Glutamatergic neuron (in vitro differentiated cells): ENCODE data around the gene PLSCR5. TPM values are rescaled to one million over a fixed set of nuclear protein-coding genes. Genes with fewer than 3 reads are reported as not detected.

Experiments used
- DNase-seq: peaks from one replicate; pipeline ENCODE4 v3.0.0; 2022
- H3K27ac Mint-ChIP-seq: one replicate; pipeline ENCODE4 v1.8.0; 2020; ENCODE audit warnings: mild to moderate bottlenecking, mixed read lengths, inconsistent platforms; ENCODE audit not compliant: unreplicated experiment
- H3K27me3 Mint-ChIP-seq: one replicate; pipeline ENCODE4 v1.8.0; 2020; ENCODE audit warnings: mild to moderate bottlenecking, moderate library complexity, mixed read lengths, inconsistent platforms; ENCODE audit not compliant: unreplicated experiment
- H3K36me3 Mint-ChIP-seq: one replicate; pipeline ENCODE4 v1.8.0; 2020; ENCODE audit warnings: mild to moderate bottlenecking, mixed read lengths, inconsistent platforms; ENCODE audit not compliant: unreplicated experiment
- H3K4me1 Mint-ChIP-seq: one replicate; pipeline ENCODE4 v1.8.0; 2020; ENCODE audit warnings: mild to moderate bottlenecking, low read depth, mixed read lengths, inconsistent platforms; ENCODE audit not compliant: unreplicated experiment
- H3K4me3 Mint-ChIP-seq: one replicate; pipeline ENCODE4 v1.8.0; 2020; ENCODE audit warnings: mild to moderate bottlenecking, mixed read lengths, inconsistent platforms; ENCODE audit not compliant: unreplicated experiment
- H3K9me3 Mint-ChIP-seq: one replicate; pipeline ENCODE4 v1.8.0; 2020; ENCODE audit warnings: mild to moderate bottlenecking, moderate library complexity, mixed read lengths, inconsistent platforms; ENCODE audit not compliant: unreplicated experiment
- total RNA-seq: library from RNA; stranded (reverse); fragmentation: NEBNext Ultra II Directional; extraction: Animal tissue kit (Norgen Biotek cat#: 25700); gene quantifications from one replicate; pipeline ENCODE4 v1.2.1, GENCODE V29; 2021; ENCODE audit not compliant: unreplicated experiment
- TF ChIP-seq, protein P1 (sequence below): fragments of 200-600 bp; sonication (generic); IDR thresholded peaks from one replicate; pipeline ENCODE4 v1.5.0; 2021; ENCODE audit not compliant: partially characterized antibody, unreplicated experiment

PLSCR5 gene
- total RNA-seq, 1 donor from 2014 or later, result not detected

DNA sequence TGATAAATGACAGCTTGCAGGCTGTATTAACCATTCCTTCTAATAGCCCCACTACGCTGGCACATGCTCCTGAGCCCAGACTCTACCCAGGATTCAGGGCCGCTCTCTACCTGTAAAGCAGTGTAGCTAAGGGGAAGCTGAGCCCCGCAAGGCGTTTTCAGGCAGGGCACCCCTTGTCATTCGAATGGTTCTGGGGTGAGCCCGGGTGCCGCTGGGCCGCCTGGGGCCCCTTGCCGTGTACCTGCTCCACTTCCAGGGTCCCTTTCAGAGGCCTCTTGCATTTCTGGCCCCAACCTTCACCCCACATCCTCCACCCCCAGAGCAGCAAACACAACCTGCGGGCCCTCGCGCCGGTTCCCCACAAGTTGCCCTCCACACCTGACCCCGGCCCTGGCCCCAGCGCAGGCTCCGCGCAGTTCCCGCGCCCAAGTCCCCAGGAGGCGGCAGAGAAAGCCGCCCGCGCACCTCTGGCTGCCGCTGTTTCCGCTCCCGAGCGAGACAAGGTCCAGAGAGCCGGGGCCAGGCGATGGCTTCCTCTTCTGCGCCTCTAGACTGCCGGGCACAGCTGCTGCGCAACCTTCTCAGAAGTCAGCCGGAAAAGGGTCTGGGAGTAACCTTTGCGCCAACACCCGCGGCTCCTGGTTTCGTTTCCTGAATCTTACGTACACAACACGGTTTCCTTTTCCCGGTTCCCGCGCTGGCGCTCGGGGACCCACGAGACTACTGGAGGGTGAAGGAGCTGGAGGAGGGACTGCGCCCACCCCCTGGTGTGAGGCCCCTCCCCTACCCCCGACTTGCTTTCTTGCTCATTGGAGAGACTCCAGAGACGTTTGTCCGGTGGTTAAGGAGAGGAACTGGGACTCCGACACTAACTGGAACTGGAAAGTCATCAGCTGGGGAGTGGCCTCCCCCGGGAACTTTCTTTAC, 60.9 kb downstream of the PLSCR5 start, which contains the start of gene PLSCR1:
Gene PLSCR1, minus strand, starts transcription at position 606 of the 927 bp plus-strand sequence. CDS start 8,055 bp downstream, outside the sequence.
- Mint-ChIP-seq H3K4me3 (peak within 1 kb of the TSS; percentile 91), H3K36me3 (no peaks in the 10 kb centered on the region), H3K27ac (no peak within 1 kb of the TSS), H3K4me1 (peaks cover 1% of the 10 kb centered on the region), H3K9me3 (no peaks in the 10 kb centered on the region), H3K27me3 (no peaks in the 10 kb centered on the region)
- DNase-seq, result peak; percentile 51
- TF ChIP-seq, protein P1, sequence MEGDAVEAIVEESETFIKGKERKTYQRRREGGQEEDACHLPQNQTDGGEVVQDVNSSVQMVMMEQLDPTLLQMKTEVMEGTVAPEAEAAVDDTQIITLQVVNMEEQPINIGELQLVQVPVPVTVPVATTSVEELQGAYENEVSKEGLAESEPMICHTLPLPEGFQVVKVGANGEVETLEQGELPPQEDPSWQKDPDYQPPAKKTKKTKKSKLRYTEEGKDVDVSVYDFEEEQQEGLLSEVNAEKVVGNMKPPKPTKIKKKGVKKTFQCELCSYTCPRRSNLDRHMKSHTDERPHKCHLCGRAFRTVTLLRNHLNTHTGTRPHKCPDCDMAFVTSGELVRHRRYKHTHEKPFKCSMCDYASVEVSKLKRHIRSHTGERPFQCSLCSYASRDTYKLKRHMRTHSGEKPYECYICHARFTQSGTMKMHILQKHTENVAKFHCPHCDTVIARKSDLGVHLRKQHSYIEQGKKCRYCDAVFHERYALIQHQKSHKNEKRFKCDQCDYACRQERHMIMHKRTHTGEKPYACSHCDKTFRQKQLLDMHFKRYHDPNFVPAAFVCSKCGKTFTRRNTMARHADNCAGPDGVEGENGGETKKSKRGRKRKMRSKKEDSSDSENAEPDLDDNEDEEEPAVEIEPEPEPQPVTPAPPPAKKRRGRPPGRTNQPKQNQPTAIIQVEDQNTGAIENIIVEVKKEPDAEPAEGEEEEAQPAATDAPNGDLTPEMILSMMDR, result no peak

DNA sequence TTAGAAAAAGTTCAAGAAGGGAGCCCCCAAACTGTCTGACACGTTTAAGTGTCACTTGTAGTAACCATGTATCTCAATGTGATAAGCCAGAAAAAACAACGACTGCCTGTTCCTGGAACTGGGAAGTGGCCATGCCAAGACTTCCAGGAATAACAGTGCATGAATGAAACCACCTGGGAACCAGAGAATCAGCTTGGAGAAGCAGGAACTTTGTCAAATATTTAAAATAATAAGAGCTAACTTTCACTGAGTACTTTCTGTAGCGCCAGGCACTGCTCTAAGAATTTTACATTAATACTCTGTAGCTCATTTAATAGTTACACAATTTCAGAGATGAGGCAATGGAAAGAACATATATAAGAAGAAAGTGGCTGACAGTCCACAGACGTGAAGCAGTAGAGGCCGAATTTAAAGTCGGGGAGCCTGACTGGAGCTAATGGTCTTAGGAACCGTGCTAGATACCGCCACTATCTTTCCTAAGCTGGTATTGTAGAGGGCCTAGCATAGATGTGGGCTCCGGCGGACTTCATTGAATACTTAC, 61.6 kb downstream of the PLSCR5 start:
- H3K9me3 Mint-ChIP-seq, result no peaks in the 10 kb centered on the region
- H3K4me3 Mint-ChIP-seq, result peak overlapping the region; percentile 91
- no peak overlapping the region for H3K27ac Mint-ChIP-seq
- peaks cover 1% of the 10 kb centered on the region for H3K4me1 Mint-ChIP-seq
- TF ChIP-seq, protein P1, result no peak
- no peaks in the 10 kb centered on the region for H3K36me3 Mint-ChIP-seq
- H3K27me3 Mint-ChIP-seq, result no peaks in the 10 kb centered on the region
- no peak for DNase-seq

GRCh38 chr3:146542978-146543377, 62.2 kb downstream of the PLSCR5 start:
- peaks cover 1% of the 10 kb centered on the region for H3K4me1 Mint-ChIP-seq
- no peaks in the 10 kb centered on the region for H3K36me3 Mint-ChIP-seq
- TF ChIP-seq, protein P1, result no peak
- H3K9me3 Mint-ChIP-seq, result no peaks in the 10 kb centered on the region
- no peak overlapping the region for H3K27ac Mint-ChIP-seq
- DNase-seq, result no peak
- no peak overlapping the region for H3K4me3 Mint-ChIP-seq
- no peaks in the 10 kb centered on the region for H3K27me3 Mint-ChIP-seq

DNA sequence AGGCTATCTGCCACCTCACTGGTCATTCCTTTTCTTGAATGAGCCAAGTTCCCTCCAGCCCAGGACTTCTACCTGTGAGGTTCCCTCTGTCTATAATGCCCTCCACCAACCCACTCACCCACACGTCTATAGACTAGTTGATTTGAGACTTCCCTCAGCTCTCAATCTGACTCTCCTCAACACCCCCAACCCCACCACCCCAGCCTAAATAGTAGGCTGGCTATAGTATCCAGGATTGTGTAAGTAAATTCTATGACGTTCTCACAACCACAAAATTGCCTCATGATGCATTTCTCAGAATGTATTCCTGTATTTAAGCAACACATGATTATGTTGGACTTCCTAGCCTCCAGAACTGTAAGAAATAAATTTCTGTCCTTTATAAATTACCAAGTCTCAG, 63.0 kb downstream of the PLSCR5 start:
- Mint-ChIP-seq H3K4me3 (no peak overlapping the region), H3K4me1 (peaks cover 1% of the 10 kb centered on the region), H3K27me3 (peaks cover under 1% of the 10 kb centered on the region), H3K36me3 (no peaks in the 10 kb centered on the region), H3K27ac (no peak overlapping the region), H3K9me3 (no peaks in the 10 kb centered on the region)
- TF ChIP-seq, protein P1, result no peak
- DNase-seq, result no peak

DNA sequence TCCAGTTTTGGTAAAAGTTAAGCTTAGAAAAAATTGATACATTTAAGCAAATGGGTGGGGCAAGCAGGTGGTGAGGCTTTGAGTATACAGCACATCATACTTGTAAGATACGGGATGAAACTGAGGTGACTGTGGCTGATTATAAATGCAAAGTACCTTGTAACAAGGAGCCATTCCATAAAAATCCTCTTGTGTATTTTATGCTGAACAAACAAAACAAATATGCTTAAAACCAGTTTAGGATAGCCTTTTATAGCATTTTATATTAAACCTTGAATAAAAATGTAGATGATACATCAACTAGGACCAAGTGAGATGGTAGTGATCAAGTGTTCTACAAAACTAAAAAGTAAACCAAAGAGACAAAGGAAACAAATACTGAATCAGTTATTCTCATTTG, 64.2 kb downstream of the PLSCR5 start:
- TF ChIP-seq, protein P1, result no peak
- Mint-ChIP-seq H3K9me3 (no peaks in the 10 kb centered on the region), H3K36me3 (no peaks in the 10 kb centered on the region)

More for the DNA sequence above, 64.2 kb downstream of the PLSCR5 start:
- DNase-seq, result no peak
- Mint-ChIP-seq H3K4me1 (peaks cover 1% of the 10 kb centered on the region), H3K4me3 (no peak overlapping the region), H3K27me3 (peaks cover 2% of the 10 kb centered on the region), H3K27ac (no peak overlapping the region)
